HepG2 (cell line): ENCODE results near the gene LMF2. TPM values are rescaled to one million over a fixed set of nuclear protein-coding genes. Genes with fewer than 3 reads are reported as not detected.
A peak's percentile ranks its signal among the peaks of the same experiment; 100 is the strongest.

Experiments used
- ATAC-seq: fragments of 200-7000 bp; cut with Tn5 transposase; 3 replicates; pipeline ENCODE4 v1.9.1; 2020; ENCODE audit warnings: mild to moderate bottlenecking, moderate library complexity
- BruUV-seq: library from RNA; stranded (reverse); fragments of 400-500 nt; replicated peaks from 2 replicates; lab custom pipeline; 2021; lab: Mats Ljungman, UMichigan
- CTCF ChIA-PET: fragments of 300-600 bp; formaldehyde crosslinking; extraction: SDS; loops from one replicate; lab custom pipeline; 2021; ENCODE audit warnings: low total read pairs, inconsistent platforms, low intra/inter-chr PET ratio; lab: Yijun Ruan, JAX
- POLR2A ChIA-PET: fragments of 350-600 bp; sonication (Branson Sonifier 250); formaldehyde crosslinking; loops from one replicate; lab custom pipeline; 2020; ENCODE audit warnings: antibody characterized with exemption, inconsistent platforms; lab: Yijun Ruan, JAX
- DNase-seq: peaks from one replicate; pipeline ENCODE4 v3.0.0-alpha.2; 2015; ENCODE audit warnings: low spot score
- FAIRE-seq: peaks from 3 replicates; lab custom pipeline; 2011; peaks lifted over from hg19 to GRCh38; lab: Jason Lieb, UNC
- H2AFZ ChIP-seq: one replicate; pipeline ENCODE4 v1.6.1; 2011; ENCODE audit warnings: low read length, inconsistent platforms
- H3K27ac ChIP-seq: fragments of 300-600 bp; 3 replicates; pipeline ENCODE4 v1.8.0; 2011; ENCODE audit warnings: mixed run types, mild to moderate bottlenecking, mixed read lengths, low read length, inconsistent platforms; ENCODE audit not compliant: insufficient read depth; ENCODE audit errors: extremely low read length
- H3K27me3 ChIP-seq, 2 experiments: fragments of 200-600 bp in 1 of 2; 2 replicates in 1 of 2; 3 replicates in 1 of 2; pipeline versions ENCODE4 v1.6.0 to v1.8.0; 2011; ENCODE audit warnings: low read length in 2 of 2, mild to moderate bottlenecking in 2 of 2, moderate library complexity in 2 of 2, inconsistent platforms in 1 of 2; ENCODE audit not compliant: insufficient read depth in 2 of 2, control insufficient read depth in 1 of 2
- H3K36me3 ChIP-seq, 2 experiments: fragments of 200-600 bp in 1 of 2; replicated peaks in 1 of 2; 2 replicates in 1 of 2; 3 replicates in 1 of 2; pipeline versions ENCODE4 v1.5.1 to v1.8.0; 2011; ENCODE audit warnings: low read length in 2 of 2, inconsistent platforms in 1 of 2; ENCODE audit not compliant: insufficient read depth in 2 of 2, control insufficient read depth in 1 of 2
- H3K4me1 ChIP-seq: 2 replicates; pipeline ENCODE4 v1.5.1; 2012; ENCODE audit warnings: low read length, inconsistent platforms; ENCODE audit not compliant: insufficient read depth
- H3K4me2 ChIP-seq: 2 replicates; pipeline ENCODE4 v1.6.0; 2011; ENCODE audit warnings: low read depth, low read length, inconsistent platforms
- H3K4me3 ChIP-seq, 3 experiments: fragments of 200-600 bp in 1 of 3; sonication (generic), shearing (Covaris generic) in 1 of 3; replicated peaks in 1 of 3; 2 replicates each; pipeline ENCODE4 v1.5.1; 2011 to 2016; ENCODE audit warnings: low read length in 3 of 3, inconsistent platforms in 2 of 3, low read depth in 2 of 3, mild to moderate bottlenecking in 2 of 3, control low read depth in 1 of 3, mixed read lengths in 1 of 3; ENCODE audit not compliant: insufficient read depth in 1 of 3
- H3K79me2 ChIP-seq: one replicate; pipeline ENCODE4 v1.6.1; 2011; ENCODE audit warnings: low read length, inconsistent platforms; ENCODE audit not compliant: insufficient read depth
- H3K9ac ChIP-seq: 2 replicates; pipeline ENCODE4 v1.6.0; 2011; ENCODE audit warnings: mild to moderate bottlenecking, low read depth, low read length, inconsistent platforms; ENCODE audit not compliant: insufficient read depth
- H3K9me3 ChIP-seq: 2 replicates; pipeline ENCODE4 v1.5.1; 2012; ENCODE audit warnings: mild to moderate bottlenecking, low read length
- H4K20me1 ChIP-seq: 2 replicates; pipeline ENCODE4 v1.6.0; 2011; ENCODE audit warnings: inconsistent platforms, mild to moderate bottlenecking, low read length, moderate library complexity; ENCODE audit not compliant: insufficient read depth
- BRF2 ChIP-seq: sonication (generic); formaldehyde crosslinking; IDR thresholded peaks from 2 replicates; pipeline ENCODE4 v1.8.1; 2022; ENCODE audit warnings: mild to moderate bottlenecking, missing genetic modification reagents
- RBFOX2 ChIP-seq: fragments of 200-400 bp; formaldehyde crosslinking; IDR thresholded peaks from 2 replicates; pipeline ENCODE4 v1.6.1; 2017; ENCODE audit warnings: low read depth, mild to moderate bottlenecking, low read length
- ZNF331 ChIP-seq: sonication (generic); formaldehyde crosslinking; IDR thresholded peaks from 2 replicates; pipeline ENCODE4 v1.4.0; 2020; ENCODE audit warnings: missing genetic modification reagents
- WGBS: methylation state at CpG from one replicate; pipeline ENCODE4 v1.1.6; 2017; ENCODE audit warnings: low lambda C conversion rate; 5-methylcytosine and 5-hydroxymethylcytosine counted together
- in situ Hi-C: cut with HindIII; loops from 2 replicates; pipeline ENCODE4 v1.10.0; 2017; ENCODE audit warnings: low pct_unique_long_range_greater_than_20kb; ENCODE audit not compliant: extremely low pct_ligation_motif_present
- intact Hi-C: fragments of 100-400 bp; cut with micrococcal nuclease; formaldehyde crosslinking; loops from one replicate; pipeline ENCODE4 v1.10.0; 2022; ENCODE audit not compliant: unreplicated experiment
- polyA plus RNA-seq, 8 experiments: library from polyadenylated mRNA; depleted of rRNA in 3 of 8; stranded (reverse) in 7 of 8; unstranded in 1 of 8; fragments of >200 nt; fragmentation: Illumina TruSeq in 4 of 8; extraction: Trizol in 4 of 8; gene quantifications; 2 replicates each; pipeline versions ENCODE4 v1.2.1 to v1.2.3, GENCODE V29; 2011 to 2016; ENCODE audit warnings: low read depth in 4 of 8, missing spikeins in 1 of 8, mixed read lengths in 1 of 8; ENCODE audit not compliant: insufficient read depth in 1 of 8
- total RNA-seq, 5 experiments: library from RNA; depleted of rRNA; stranded (reverse); fragments of >200 nt; fragmentation: Illumina TruSeq; extraction: Trizol; gene quantifications; 2 replicates each; pipeline ENCODE4 v1.2.3, GENCODE V29; 2016; ENCODE audit warnings: low read depth in 1 of 5

The LMF2 gene
- total and polyA plus RNA-seq, 2 of the 13 experiments (the other 11 are each of a cell fraction or from before 2014, with no cell fraction given) = 23.3 to 30.6 TPM

- Histone ChIP-seq H3K36me3 (peaks cover 21 to 39% of the 10 kb centered on the region in 2 experiments; a peak in 4 of 5 replicates), H3K79me2 (peaks cover 43% of the 10 kb centered on the region), H3K4me1 (peaks cover 38% of the 10 kb centered on the region), H3K27ac (no peak overlapping the region), H2AFZ (no peak overlapping the region), H4K20me1 (peaks cover 31% of the 10 kb centered on the region), H3K27me3 (no peaks in the 10 kb centered on the region), H3K9ac (no peak overlapping the region), H3K4me2 (no peak overlapping the region), H3K4me3 (no peak overlapping the region), H3K9me3 (no peaks in the 10 kb centered on the region)
- intact Hi-C loops (no loop called here), in situ Hi-C loops (no loop called here)
- WGBS = 98% methylated on average over 6 of the region's 8 CpGs
- FAIRE-seq = no peak
- DNase-seq = no peak
- no TSS peak for BruUV-seq
- ChIA-PET POLR2A (no interaction called here), CTCF (no interaction called here)
- no peak for TF ChIP-seq ZNF331 (CRISPR knock-in tag)
- ATAC-seq = no peak
These were observed 38.9 kb downstream of the LMF2 start for GRCh38 chr22:50468626-50469025.

- WGBS = 89% methylated on average over 9 of the region's 22 CpGs
- no TSS peak for BruUV-seq
- intact Hi-C loops (no loop called here), in situ Hi-C loops (no loop called here)
- TF ChIP-seq BRF2 (CRISPR knock-in tag) = no peak
- 0 out of 2 replicates have a peak, but pooled peaks have one; percentile 4 for TF ChIP-seq RBFOX2
- CTCF ChIA-PET = no interaction called here
- DNase-seq (no peak), ATAC-seq (no peak), FAIRE-seq (no peak)
- Histone ChIP-seq H3K4me1 (peaks cover 31% of the 10 kb centered on the region), H3K79me2 (peaks cover 36% of the 10 kb centered on the region), H4K20me1 (peaks cover 24% of the 10 kb centered on the region; the same call in 1 of the 2 replicates), H3K9me3 (no peaks in the 10 kb centered on the region), H3K27ac (no peak overlapping the region), H3K36me3 (peaks cover 21 to 42% of the 10 kb centered on the region in 2 experiments; a peak in 4 of 5 replicates), H2AFZ (no peak overlapping the region), H3K4me3 (no peak overlapping the region), H3K4me2 (no peak overlapping the region), H3K27me3 (no peaks in the 10 kb centered on the region), H3K9ac (no peak overlapping the region)
- POLR2A ChIA-PET = no interaction called here
These were observed 39.6 kb downstream of the LMF2 start for GRCh38 chr22:50467773-50468440.
